ENCODE data around the gene ARHGEF37. TPM values are rescaled to one million over a fixed set of nuclear protein-coding genes. Genes with fewer than 3 reads are reported as not detected.

The ARHGEF37 gene
- total and polyA plus RNA-seq, 2 of the 8 experiments (the other 6 are each of a cell fraction or from before 2014, with no cell fraction given) = 0.21 to 0.48 TPM

DNA sequence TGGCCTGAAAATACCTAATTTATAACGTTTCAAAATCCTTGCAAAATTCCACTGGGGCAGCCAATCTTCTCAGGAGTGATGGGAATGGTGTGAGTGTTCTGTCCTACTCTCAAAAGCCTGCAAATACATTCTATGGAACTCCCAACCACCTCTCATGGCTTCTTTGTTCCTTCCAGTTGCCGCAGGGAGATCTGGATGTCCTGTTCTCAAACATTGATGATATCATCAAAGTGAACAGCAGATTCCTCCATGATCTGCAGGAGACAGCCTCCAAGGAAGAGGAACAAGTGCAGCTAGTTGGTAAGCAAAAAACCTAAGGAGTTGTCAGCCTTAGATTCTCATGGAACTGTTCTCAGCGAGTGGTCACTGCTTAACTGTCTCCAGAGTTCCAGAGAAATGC lies 19.6 kb downstream of the ARHGEF37 start (continued):
- TF ChIP-seq PHF8 (conservative IDR thresholded peaks at IDR 0.05; ENCODE audit: low read depth, low read length) = no peak
- TF ChIP-seq CBX5 (IDR thresholded peaks at IDR 0.05; ENCODE audit: low read depth, low read length) = no peak
- no peak for TF ChIP-seq KDM4A (IDR thresholded peaks at IDR 0.05; ENCODE audit: low read depth, low read length, severe bottlenecking)
- TF ChIP-seq NRF1 (IDR thresholded peaks at IDR 0.05; ENCODE audit: low read depth, low read length) = no peak
